Mesendoderm (in vitro differentiated cells): Measurements from ENCODE around the gene ZCCHC7.
A peak's percentile ranks its signal among the peaks of the same experiment; 100 is the strongest.
"Not testable (repeated sequence)": the region's sequence is repeated elsewhere in the genome, so short reads cannot be mapped to it uniquely, and the experiment has no call there.

Source experiments
- DNase-seq: peaks from one replicate; pipeline ENCODE4 v3.0.0; 2013
- H2AK5ac ChIP-seq: 2 replicates; pipeline ENCODE4 v1.6.1; 2013; ENCODE audit warnings: low read length, inconsistent platforms
- H2BK120ac ChIP-seq: 2 replicates; pipeline ENCODE4 v1.6.1; 2013; ENCODE audit warnings: low read depth, mild to moderate bottlenecking, low read length, moderate library complexity, mixed read lengths
- H2BK15ac ChIP-seq: replicated peaks from 2 replicates; pipeline ENCODE4 v1.6.1; 2013; ENCODE audit warnings: low read depth, mild to moderate bottlenecking, moderate library complexity
- H2BK5ac ChIP-seq: 2 replicates; pipeline ENCODE4 v1.6.1; 2013; ENCODE audit warnings: low read length, inconsistent platforms
- H3K18ac ChIP-seq: 2 replicates; pipeline ENCODE4 v1.6.1; 2013; ENCODE audit warnings: mild to moderate bottlenecking, low read length, mixed read lengths
- H3K23ac ChIP-seq: one replicate; pipeline ENCODE4 v1.6.1; 2013; ENCODE audit warnings: low read length
- H3K27ac ChIP-seq: 2 replicates; pipeline ENCODE4 v1.5.1; 2013; ENCODE audit warnings: low read depth, mild to moderate bottlenecking, inconsistent platforms, low read length, moderate library complexity
- H3K27me3 ChIP-seq: 2 replicates; pipeline ENCODE4 v1.6.1; 2013; ENCODE audit warnings: low read length, control low read depth, mild to moderate bottlenecking, inconsistent platforms; ENCODE audit not compliant: insufficient read depth, poor library complexity
- H3K36me3 ChIP-seq: 2 replicates; pipeline ENCODE4 v1.6.1; 2013; ENCODE audit warnings: low read length, inconsistent platforms; ENCODE audit not compliant: control insufficient read depth, insufficient read depth
- H3K4ac ChIP-seq: one replicate; pipeline ENCODE4 v1.6.1; 2013; ENCODE audit warnings: low read depth, mild to moderate bottlenecking, low read length, moderate library complexity
- H3K4me1 ChIP-seq: 2 replicates; pipeline ENCODE4 v1.6.1; 2013; ENCODE audit warnings: low read depth, low read length, inconsistent platforms; ENCODE audit not compliant: control insufficient read depth
- H3K4me2 ChIP-seq: 2 replicates; pipeline ENCODE4 v1.6.1; 2013; ENCODE audit warnings: low read length
- H3K4me3 ChIP-seq: 2 replicates; pipeline ENCODE4 v1.5.1; 2013; ENCODE audit warnings: mild to moderate bottlenecking, low read length
- H3K56ac ChIP-seq: one replicate; pipeline ENCODE4 v1.6.1; 2013; ENCODE audit warnings: low read length
- H3K79me1 ChIP-seq: 2 replicates; pipeline ENCODE4 v1.6.1; 2013; ENCODE audit warnings: low read length, inconsistent platforms
- H3K79me2 ChIP-seq: 2 replicates; pipeline ENCODE4 v1.6.1; 2013; ENCODE audit warnings: mild to moderate bottlenecking, low read length; ENCODE audit not compliant: control insufficient read depth, insufficient read depth
- H3K9ac ChIP-seq: 2 replicates; pipeline ENCODE4 v1.6.1; 2013; ENCODE audit warnings: low read length, inconsistent platforms
- H4K5ac ChIP-seq: one replicate; pipeline ENCODE4 v1.6.1; 2013; ENCODE audit warnings: low read length
- H4K8ac ChIP-seq: one replicate; pipeline ENCODE4 v1.6.1; 2013; ENCODE audit warnings: low read depth, mild to moderate bottlenecking, control low read depth, low read length, moderate library complexity
- WGBS: extraction: QIAGEN DNeasy Blood & Tissue Kit; methylation state at CpG from one replicate; pipeline ENCODE4 v1.1.7; 2013; ENCODE audit warnings: low lambda C conversion rate, missing lambda C conversion rate; ENCODE audit not compliant: insufficient coverage; ENCODE audit errors: extremely low coverage; 5-methylcytosine and 5-hydroxymethylcytosine counted together

The ZCCHC7 gene

GRCh38 chr9:37198831-37199230 is 78.5 kb downstream of the ZCCHC7 start:
- H3K27ac ChIP-seq: no peak overlapping the region
- no peak overlapping the region for H4K8ac ChIP-seq
- H3K23ac ChIP-seq: no peak overlapping the region
- WGBS: no CpG with 5 or more reads among the region's 1 CpG
- no peak overlapping the region for H2BK120ac ChIP-seq
- H2AK5ac ChIP-seq: no peak overlapping the region
- H3K9ac ChIP-seq: no peak overlapping the region
- no peak overlapping the region for H3K4me2 ChIP-seq
- no peaks in the 10 kb centered on the region for H3K79me2 ChIP-seq
- no peak overlapping the region for H4K5ac ChIP-seq
- no peaks in the 10 kb centered on the region for H3K27me3 ChIP-seq
- no peak overlapping the region for H3K18ac ChIP-seq
- H3K4me1 ChIP-seq: peaks cover 4% of the 10 kb centered on the region
- H3K4me3 ChIP-seq: no peak overlapping the region
- no peak overlapping the region for H3K4ac ChIP-seq
- no peak for DNase-seq
- no peak overlapping the region for H2BK15ac ChIP-seq
- peaks cover 2% of the 10 kb centered on the region for H3K79me1 ChIP-seq
- H3K56ac ChIP-seq: no peak overlapping the region
- H2BK5ac ChIP-seq: no peak overlapping the region
- H3K36me3 ChIP-seq: no peaks in the 10 kb centered on the region

- no peak overlapping the region for H3K56ac ChIP-seq
- no peaks in the 10 kb centered on the region for H3K27me3 ChIP-seq
- H3K4me2 ChIP-seq: no peak overlapping the region
- H3K4me3 ChIP-seq: no peak overlapping the region
- H4K5ac ChIP-seq: no peak overlapping the region
- H2BK15ac ChIP-seq: no peak overlapping the region
- H3K4ac ChIP-seq: no peak overlapping the region
- H3K27ac ChIP-seq: no peak overlapping the region
- no peak overlapping the region for H3K9ac ChIP-seq
- peak; percentile 19 for DNase-seq
- H2AK5ac ChIP-seq: no peak overlapping the region
- no peak overlapping the region for H2BK120ac ChIP-seq
- H3K4me1 ChIP-seq: peaks cover 4% of the 10 kb centered on the region
- no CpG with 5 or more reads among the region's 1 CpG for WGBS
- no peak overlapping the region for H2BK5ac ChIP-seq
- H3K79me2 ChIP-seq: peaks cover 4% of the 10 kb centered on the region
- no peaks in the 10 kb centered on the region for H3K36me3 ChIP-seq
- H3K79me1 ChIP-seq: peaks cover 5% of the 10 kb centered on the region
- no peak overlapping the region for H3K23ac ChIP-seq
- no peak overlapping the region for H4K8ac ChIP-seq
- H3K18ac ChIP-seq: no peak overlapping the region
Measured at GRCh38 chr9:37200433-37201005, 80.1 kb downstream of the ZCCHC7 start.

GRCh38 chr9:37201581-37201980 is 81.2 kb downstream of the ZCCHC7 start:
- Histone ChIP-seq H3K79me1 (peaks cover 7% of the 10 kb centered on the region), H3K4me3 (no peak overlapping the region), H2BK15ac (no peak overlapping the region), H3K36me3 (no peaks in the 10 kb centered on the region), H3K79me2 (peaks cover 4% of the 10 kb centered on the region), H3K18ac (no peak overlapping the region), H2BK5ac (no peak overlapping the region), H3K9ac (no peak overlapping the region), H3K56ac (no peak overlapping the region), H4K8ac (no peak overlapping the region), H3K4me1 (peaks cover 4% of the 10 kb centered on the region), H4K5ac (no peak overlapping the region), H2AK5ac (no peak overlapping the region), H3K27me3 (no peaks in the 10 kb centered on the region), H2BK120ac (no peak overlapping the region), H3K4ac (no peak overlapping the region), H3K27ac (no peak overlapping the region), H3K23ac (no peak overlapping the region), H3K4me2 (no peak overlapping the region)
- WGBS: no CpG with 5 or more reads among the region's 1 CpG
- peak; percentile 48 for DNase-seq

GRCh38 chr9:37202091-37202490 is 81.7 kb downstream of the ZCCHC7 start:
- Histone ChIP-seq H3K36me3 (no peaks in the 10 kb centered on the region), H3K27ac (no peak overlapping the region), H3K4ac (no peak overlapping the region), H3K18ac (no peak overlapping the region), H4K5ac (no peak overlapping the region), H3K4me3 (no peak overlapping the region), H3K4me1 (peaks cover 4% of the 10 kb centered on the region), H3K27me3 (no peaks in the 10 kb centered on the region), H3K79me1 (peaks cover 7% of the 10 kb centered on the region), H2BK120ac (no peak overlapping the region), H3K56ac (no peak overlapping the region), H3K9ac (no peak overlapping the region), H2BK5ac (no peak overlapping the region), H2AK5ac (no peak overlapping the region), H2BK15ac (no peak overlapping the region), H3K79me2 (peaks cover 4% of the 10 kb centered on the region), H3K23ac (no peak overlapping the region), H4K8ac (no peak overlapping the region), H3K4me2 (no peak overlapping the region)
- DNase-seq: no peak

DNA sequence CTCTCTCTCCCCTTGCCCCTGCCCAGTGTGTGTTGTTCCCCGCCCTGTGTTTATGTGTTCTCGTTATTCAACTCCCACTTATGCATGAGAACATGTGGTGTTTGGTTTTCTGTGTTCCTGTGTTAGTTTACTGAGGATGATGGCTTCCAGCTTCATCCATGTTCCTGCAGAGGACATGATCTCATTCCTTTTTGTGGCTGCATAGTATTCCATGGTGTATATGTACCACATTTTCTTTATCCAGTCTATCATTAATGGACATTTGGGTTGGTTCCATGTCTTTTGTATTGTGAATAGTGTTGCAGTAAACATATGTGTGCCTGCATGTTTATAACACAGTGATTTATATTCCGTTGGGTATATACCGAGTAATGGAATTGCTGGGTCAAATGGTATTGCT is 83.1 kb downstream of the ZCCHC7 start:
- H3K4ac ChIP-seq, H3K4me2 ChIP-seq, H3K18ac ChIP-seq, H3K4me1 ChIP-seq, H3K27ac ChIP-seq, H2AK5ac ChIP-seq, H3K56ac ChIP-seq, H3K36me3 ChIP-seq, H4K8ac ChIP-seq, H3K9ac ChIP-seq, H2BK120ac ChIP-seq, H3K4me3 ChIP-seq, DNase-seq, H3K23ac ChIP-seq, H3K79me2 ChIP-seq, H4K5ac ChIP-seq, H3K79me1 ChIP-seq, H2BK15ac ChIP-seq, H2BK5ac ChIP-seq, H3K27me3 ChIP-seq: not testable (repeated sequence)
- WGBS: no CpG with 5 or more reads among the region's 4 CpGs

DNA sequence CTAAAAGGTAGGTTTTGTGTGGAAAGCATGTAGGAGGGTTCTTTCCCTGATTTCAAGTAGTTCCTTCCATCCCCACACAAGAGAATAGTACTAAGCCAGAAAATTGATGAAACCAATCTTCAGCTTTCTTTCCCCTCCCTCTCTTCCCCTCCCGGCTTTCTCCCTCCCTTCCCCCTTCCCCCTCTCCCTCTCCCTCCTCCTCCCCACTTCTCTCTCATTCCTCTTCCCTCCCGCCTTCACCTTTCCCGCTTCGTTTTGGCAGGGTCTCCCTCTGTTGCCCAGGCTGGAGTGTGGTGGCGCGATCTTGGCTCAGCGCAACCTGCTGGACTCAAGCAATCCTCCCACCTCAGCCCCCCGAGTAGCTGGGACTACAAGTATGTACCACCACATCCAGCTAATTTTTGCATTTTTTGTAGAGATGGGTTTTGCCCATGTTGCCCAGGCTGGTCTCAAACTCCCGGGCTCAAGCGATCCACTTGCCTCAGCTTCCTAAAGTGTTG is 85.8 kb downstream of the ZCCHC7 start:
- Histone ChIP-seq H2BK120ac (no peak overlapping the region), H3K27me3 (no peaks in the 10 kb centered on the region), H3K79me1 (peaks cover 9% of the 10 kb centered on the region), H3K4me3 (no peak overlapping the region), H3K56ac (peak overlapping the region; percentile 34), H2AK5ac (no peak overlapping the region), H3K4ac (no peak overlapping the region), H3K18ac (no peak overlapping the region), H2BK15ac (no peak overlapping the region), H3K36me3 (no peaks in the 10 kb centered on the region), H3K9ac (no peak overlapping the region), H3K23ac (no peak overlapping the region), H3K4me2 (no peak overlapping the region), H3K27ac (no peak overlapping the region), H4K8ac (no peak overlapping the region), H4K5ac (no peak overlapping the region), H2BK5ac (no peak overlapping the region), H3K4me1 (no peaks in the 10 kb centered on the region), H3K79me2 (peaks cover 4% of the 10 kb centered on the region)
- WGBS: no CpG with 5 or more reads among the region's 10 CpGs
- peak; percentile 29 for DNase-seq
